ENCODE data around the gene STIMATE. TPM values are rescaled to one million over a fixed set of nuclear protein-coding genes. Genes with fewer than 3 reads are reported as not detected.

The STIMATE gene
- polyA plus RNA-seq, 2 donors, result 6.0 to 7.4 TPM

- peaks cover 2 to 5% of the 10 kb centered on the region in 2 donors for H3K36me3 ChIP-seq (ENCODE audit: control insufficient read depth in 2 of 2, insufficient read depth in 2 of 2, low read length in 1 of 2)
- peaks cover 3 to 5% of the 10 kb centered on the region in 2 donors for H3K4me1 ChIP-seq (ENCODE audit: control insufficient read depth in 2 of 2, insufficient read depth in 2 of 2, low read length in 1 of 2)
- no peaks in the 10 kb centered on the region for H3K27me3 ChIP-seq (ENCODE audit: control insufficient read depth in 1 of 2, insufficient read depth in 2 of 2, low read length in 2 of 2)
- 36 to 46% methylated on average over 21 of the region's 21 CpGs for WGBS, 2 donors
- H3K4me3 ChIP-seq (ENCODE audit: low read depth in 1 of 2, low read length in 2 of 2), result no peak overlapping the region
- peaks cover 0 to 2% of the 10 kb centered on the region in 2 donors for H3K9me3 ChIP-seq (ENCODE audit: control insufficient read depth in 2 of 2, insufficient read depth in 1 of 2, low read depth in 1 of 2, low read length in 1 of 2)
- peak overlapping the region; percentile 14 to 17 for H3K27ac ChIP-seq (ENCODE audit: low read depth in 2 of 2, low read length in 1 of 2)
Measured at GRCh38 chr3:52831500-52832301, 65.6 kb downstream of the STIMATE start.

DNA sequence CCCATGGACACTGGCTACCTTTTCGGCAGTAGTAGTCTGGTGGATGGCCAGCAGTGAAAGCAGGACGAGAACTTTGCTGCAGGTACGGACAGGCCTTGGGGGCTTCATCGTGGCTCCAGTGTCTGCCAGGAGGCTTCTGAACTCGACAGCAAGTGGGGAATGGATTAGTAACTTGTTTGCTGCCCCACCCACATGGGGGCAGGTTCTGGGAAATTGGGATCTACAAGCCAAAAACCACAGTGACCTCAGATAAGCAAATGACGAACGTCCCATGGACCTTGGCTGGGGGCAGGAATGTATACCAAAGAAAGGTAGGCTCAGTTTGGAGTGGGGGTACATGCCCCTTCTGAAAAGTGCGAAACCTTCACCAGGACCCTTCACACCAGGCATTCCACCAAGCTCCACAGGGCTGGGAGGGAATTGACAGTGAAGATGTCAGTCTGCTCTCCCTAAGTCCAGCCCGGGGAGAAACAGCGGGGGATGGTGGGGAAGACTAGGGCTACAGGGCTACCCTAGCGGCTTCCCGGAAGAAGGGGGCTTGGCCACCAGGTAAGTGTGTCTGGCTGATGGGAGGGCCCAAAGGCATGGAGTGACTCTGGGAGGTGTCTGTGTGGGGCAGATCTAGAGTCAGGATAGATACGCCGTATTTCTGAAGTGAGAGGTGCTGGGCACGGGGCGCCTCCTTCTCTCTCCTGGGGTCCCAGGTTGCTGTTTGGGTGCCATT is 66.7 kb downstream of the STIMATE start, which contains the start of gene ITIH4:
TSS of gene ITIH4 (minus strand) at position 138 of the 724 bp plus-strand sequence. CDS start at position 108, 30 bp downstream.
- H3K4me3 ChIP-seq (ENCODE audit: low read depth in 1 of 2, low read length in 2 of 2), result no peak within 1 kb of the TSS
- H3K9me3 ChIP-seq (ENCODE audit: control insufficient read depth in 2 of 2, insufficient read depth in 1 of 2, low read depth in 1 of 2, low read length in 1 of 2), result peaks cover 0 to 4% of the 10 kb centered on the region in 2 donors
- peak within 1 kb of the TSS in 1 of 2 donors; percentile 17 for H3K27ac ChIP-seq (ENCODE audit: low read depth in 2 of 2, low read length in 1 of 2)
- 73 to 78% methylated on average over 16 of the region's 16 CpGs for WGBS, 2 donors
- H3K4me1 ChIP-seq (ENCODE audit: control insufficient read depth in 2 of 2, insufficient read depth in 2 of 2, low read length in 1 of 2), result peaks cover 2 to 3% of the 10 kb centered on the region in 2 donors
- H3K27me3 ChIP-seq (ENCODE audit: control insufficient read depth in 1 of 2, insufficient read depth in 2 of 2, low read length in 2 of 2), result no peaks in the 10 kb centered on the region
- peaks cover 0 to 2% of the 10 kb centered on the region in 2 donors for H3K36me3 ChIP-seq (ENCODE audit: control insufficient read depth in 2 of 2, insufficient read depth in 2 of 2, low read length in 1 of 2)

GRCh38 chr3:52829906-52830463 is 67.4 kb downstream of the STIMATE start:
- Histone ChIP-seq H3K27ac (ENCODE audit: low read depth in 2 of 2, low read length in 1 of 2) (no peak overlapping the region), H3K4me3 (ENCODE audit: low read depth in 1 of 2, low read length in 2 of 2) (no peak overlapping the region), H3K36me3 (ENCODE audit: control insufficient read depth in 2 of 2, insufficient read depth in 2 of 2, low read length in 1 of 2) (peaks cover 0 to 2% of the 10 kb centered on the region in 2 donors), H3K9me3 (ENCODE audit: control insufficient read depth in 2 of 2, insufficient read depth in 1 of 2, low read depth in 1 of 2, low read length in 1 of 2) (peaks cover 0 to 4% of the 10 kb centered on the region in 2 donors), H3K27me3 (ENCODE audit: control insufficient read depth in 1 of 2, insufficient read depth in 2 of 2, low read length in 2 of 2) (no peaks in the 10 kb centered on the region), H3K4me1 (ENCODE audit: control insufficient read depth in 2 of 2, insufficient read depth in 2 of 2, low read length in 1 of 2) (peaks cover 2 to 3% of the 10 kb centered on the region in 2 donors)
- WGBS, 2 donors, result 87 to 91% methylated on average over 10 of the region's 10 CpGs

- Histone ChIP-seq H3K4me1 (ENCODE audit: control insufficient read depth in 2 of 2, insufficient read depth in 2 of 2, low read length in 1 of 2) (peaks cover 2 to 3% of the 10 kb centered on the region in 2 donors), H3K27ac (ENCODE audit: low read depth in 2 of 2, low read length in 1 of 2) (no peak overlapping the region), H3K9me3 (ENCODE audit: control insufficient read depth in 2 of 2, insufficient read depth in 1 of 2, low read depth in 1 of 2, low read length in 1 of 2) (peaks cover 0 to 4% of the 10 kb centered on the region in 2 donors), H3K4me3 (ENCODE audit: low read depth in 1 of 2, low read length in 2 of 2) (no peak overlapping the region), H3K27me3 (ENCODE audit: control insufficient read depth in 1 of 2, insufficient read depth in 2 of 2, low read length in 2 of 2) (no peaks in the 10 kb centered on the region), H3K36me3 (ENCODE audit: control insufficient read depth in 2 of 2, insufficient read depth in 2 of 2, low read length in 1 of 2) (peaks cover 0 to 2% of the 10 kb centered on the region in 2 donors)
- 93 to 95% methylated on average over 3 of the region's 3 CpGs for WGBS, 2 donors
Measured at GRCh38 chr3:52829482-52829881, 67.9 kb downstream of the STIMATE start.

DNA sequence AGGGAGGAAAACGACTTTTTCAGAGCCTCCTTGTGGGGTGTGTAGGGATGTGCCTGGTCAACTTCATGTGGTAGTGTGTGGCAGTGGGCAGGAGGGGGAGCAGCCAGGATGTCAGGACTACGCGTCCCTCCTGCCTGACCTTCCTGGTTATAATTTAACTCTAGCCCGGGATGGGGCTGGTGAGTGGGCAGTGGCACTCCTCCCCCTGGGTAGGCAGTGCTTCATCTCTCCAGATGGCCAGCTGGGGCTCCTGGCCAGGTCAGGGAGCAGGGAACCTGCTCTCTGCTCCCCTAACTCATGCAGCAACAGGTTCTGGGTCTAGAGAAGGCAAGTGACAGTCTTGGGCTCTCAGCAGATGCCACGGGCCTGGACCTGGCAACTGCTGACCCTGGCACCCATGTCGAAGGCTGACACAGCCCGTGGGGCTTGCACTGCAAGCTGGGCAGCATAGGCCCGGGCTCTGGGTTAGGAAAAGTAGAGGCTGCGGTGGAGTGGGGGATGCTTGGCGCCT is 69.4 kb downstream of the STIMATE start:
- H3K27me3 ChIP-seq (ENCODE audit: control insufficient read depth in 1 of 2, insufficient read depth in 2 of 2, low read length in 2 of 2), result no peaks in the 10 kb centered on the region
- no peak overlapping the region for H3K4me3 ChIP-seq (ENCODE audit: low read depth in 1 of 2, low read length in 2 of 2)
- peaks cover 0 to 4% of the 10 kb centered on the region in 2 donors for H3K9me3 ChIP-seq (ENCODE audit: control insufficient read depth in 2 of 2, insufficient read depth in 1 of 2, low read depth in 1 of 2, low read length in 1 of 2)
- H3K36me3 ChIP-seq (ENCODE audit: control insufficient read depth in 2 of 2, insufficient read depth in 2 of 2, low read length in 1 of 2), result peaks cover 0 to 5% of the 10 kb centered on the region in 2 donors
- H3K4me1 ChIP-seq (ENCODE audit: control insufficient read depth in 2 of 2, insufficient read depth in 2 of 2, low read length in 1 of 2), result peaks cover 2 to 3% of the 10 kb centered on the region in 2 donors
- 60 to 78% methylated on average over 10 of the region's 10 CpGs for WGBS, 2 donors
- no peak overlapping the region for H3K27ac ChIP-seq (ENCODE audit: low read depth in 2 of 2, low read length in 1 of 2)

DNA sequence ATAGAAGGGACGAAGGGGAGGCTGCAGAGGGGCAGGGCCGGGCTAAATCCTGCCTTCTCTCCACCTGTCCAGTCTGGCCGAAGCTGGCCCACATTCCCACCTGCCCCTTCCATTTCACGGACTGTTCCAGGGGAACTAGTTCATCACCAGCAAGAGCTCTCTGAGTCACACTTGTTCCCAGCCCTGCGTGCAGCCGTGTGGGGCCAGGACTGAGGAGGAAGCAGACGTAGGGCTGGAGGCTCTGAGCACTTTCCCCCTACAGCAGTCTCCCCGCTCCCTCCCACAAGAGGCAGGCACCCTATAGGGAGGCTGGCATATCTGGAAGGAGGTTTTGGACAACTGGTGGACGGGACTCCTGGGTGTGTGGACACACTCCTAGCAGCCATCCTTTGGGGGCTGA is 69.9 kb downstream of the STIMATE start:
- Histone ChIP-seq H3K9me3 (ENCODE audit: control insufficient read depth in 2 of 2, insufficient read depth in 1 of 2, low read depth in 1 of 2, low read length in 1 of 2) (peaks cover 0 to 4% of the 10 kb centered on the region in 2 donors), H3K4me1 (ENCODE audit: control insufficient read depth in 2 of 2, insufficient read depth in 2 of 2, low read length in 1 of 2) (peaks cover 2 to 3% of the 10 kb centered on the region in 2 donors), H3K4me3 (ENCODE audit: low read depth in 1 of 2, low read length in 2 of 2) (no peak overlapping the region), H3K27ac (ENCODE audit: low read depth in 2 of 2, low read length in 1 of 2) (no peak overlapping the region), H3K27me3 (ENCODE audit: control insufficient read depth in 1 of 2, insufficient read depth in 2 of 2, low read length in 2 of 2) (no peaks in the 10 kb centered on the region), H3K36me3 (ENCODE audit: control insufficient read depth in 2 of 2, insufficient read depth in 2 of 2, low read length in 1 of 2) (peaks cover 0 to 5% of the 10 kb centered on the region in 2 donors)
- WGBS, 2 donors, result 77 to 82% methylated on average over 9 of the region's 9 CpGs

DNA sequence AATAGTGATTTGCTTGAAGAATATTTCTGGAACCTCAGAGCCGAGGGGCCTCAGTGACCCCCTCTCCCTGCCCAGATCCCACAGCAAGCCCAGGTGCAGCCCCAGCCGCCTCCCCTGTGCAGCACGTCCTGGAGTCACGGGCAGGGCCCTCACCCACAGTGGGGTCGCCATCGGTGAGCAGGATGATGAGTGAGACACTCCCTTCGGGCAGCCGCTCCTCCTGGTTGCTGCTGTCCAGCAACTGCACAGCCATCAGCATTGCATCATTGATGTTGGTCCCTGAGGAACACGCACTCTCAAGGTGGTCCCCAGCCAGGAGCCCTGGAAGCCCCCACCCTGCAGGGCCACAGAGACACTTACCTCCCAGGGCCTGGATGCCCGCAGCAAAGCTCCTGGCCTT is 73.3 kb downstream of the STIMATE start:
- no peaks in the 10 kb centered on the region for H3K4me1 ChIP-seq (ENCODE audit: control insufficient read depth in 2 of 2, insufficient read depth in 2 of 2, low read length in 1 of 2)
- WGBS, 2 donors, result 96% methylated on average over 10 of the region's 10 CpGs
- peaks cover 0 to 6% of the 10 kb centered on the region in 2 donors for H3K36me3 ChIP-seq (ENCODE audit: control insufficient read depth in 2 of 2, insufficient read depth in 2 of 2, low read length in 1 of 2)
- H3K27me3 ChIP-seq (ENCODE audit: control insufficient read depth in 1 of 2, insufficient read depth in 2 of 2, low read length in 2 of 2), result no peaks in the 10 kb centered on the region
- H3K9me3 ChIP-seq (ENCODE audit: control insufficient read depth in 2 of 2, insufficient read depth in 1 of 2, low read depth in 1 of 2, low read length in 1 of 2), result peaks cover 0 to 4% of the 10 kb centered on the region in 2 donors
- H3K27ac ChIP-seq (ENCODE audit: low read depth in 2 of 2, low read length in 1 of 2), result no peak overlapping the region
- no peak overlapping the region for H3K4me3 ChIP-seq (ENCODE audit: low read depth in 1 of 2, low read length in 2 of 2)

GRCh38 chr3:52822363-52822762 is 75.0 kb downstream of the STIMATE start:
- no peak overlapping the region for H3K4me3 ChIP-seq (ENCODE audit: low read depth in 1 of 2, low read length in 2 of 2)
- no peak overlapping the region for H3K27ac ChIP-seq (ENCODE audit: low read depth in 2 of 2, low read length in 1 of 2)
- 84 to 89% methylated on average over 5 of the region's 5 CpGs for WGBS, 2 donors
- H3K36me3 ChIP-seq (ENCODE audit: control insufficient read depth in 2 of 2, insufficient read depth in 2 of 2, low read length in 1 of 2), result peaks cover 0 to 6% of the 10 kb centered on the region in 2 donors
- no peaks in the 10 kb centered on the region for H3K4me1 ChIP-seq (ENCODE audit: control insufficient read depth in 2 of 2, insufficient read depth in 2 of 2, low read length in 1 of 2)
- peaks cover 0 to 4% of the 10 kb centered on the region in 2 donors for H3K9me3 ChIP-seq (ENCODE audit: control insufficient read depth in 2 of 2, insufficient read depth in 1 of 2, low read depth in 1 of 2, low read length in 1 of 2)
- no peaks in the 10 kb centered on the region for H3K27me3 ChIP-seq (ENCODE audit: control insufficient read depth in 1 of 2, insufficient read depth in 2 of 2, low read length in 2 of 2)

GRCh38 chr3:52820736-52821135 is 76.6 kb downstream of the STIMATE start:
- Histone ChIP-seq H3K27ac (ENCODE audit: low read depth in 2 of 2, low read length in 1 of 2) (no peak overlapping the region), H3K4me1 (ENCODE audit: control insufficient read depth in 2 of 2, insufficient read depth in 2 of 2, low read length in 1 of 2) (no peaks in the 10 kb centered on the region), H3K36me3 (ENCODE audit: control insufficient read depth in 2 of 2, insufficient read depth in 2 of 2, low read length in 1 of 2) (peaks cover 0 to 6% of the 10 kb centered on the region in 2 donors), H3K27me3 (ENCODE audit: control insufficient read depth in 1 of 2, insufficient read depth in 2 of 2, low read length in 2 of 2) (no peaks in the 10 kb centered on the region), H3K4me3 (ENCODE audit: low read depth in 1 of 2, low read length in 2 of 2) (no peak overlapping the region), H3K9me3 (ENCODE audit: control insufficient read depth in 2 of 2, insufficient read depth in 1 of 2, low read depth in 1 of 2, low read length in 1 of 2) (no peaks in the 10 kb centered on the region)
- WGBS, 2 donors, result 62 to 64% methylated on average over 11 of the region's 11 CpGs
